GM21381 (cell line): Measurements from ENCODE around the gene CHRD.
"Not testable (repeated sequence)": the region's sequence is repeated elsewhere in the genome, so short reads cannot be mapped to it uniquely, and the experiment has no call there.

Experiments used
- ATAC-seq: cut with Tn5 transposase; IDR thresholded peaks from one replicate; pipeline ENCODE4 v1.9.1; 2021; ENCODE audit warnings: mild to moderate bottlenecking, moderate library complexity; ENCODE audit not compliant: unreplicated experiment

The CHRD gene

DNA sequence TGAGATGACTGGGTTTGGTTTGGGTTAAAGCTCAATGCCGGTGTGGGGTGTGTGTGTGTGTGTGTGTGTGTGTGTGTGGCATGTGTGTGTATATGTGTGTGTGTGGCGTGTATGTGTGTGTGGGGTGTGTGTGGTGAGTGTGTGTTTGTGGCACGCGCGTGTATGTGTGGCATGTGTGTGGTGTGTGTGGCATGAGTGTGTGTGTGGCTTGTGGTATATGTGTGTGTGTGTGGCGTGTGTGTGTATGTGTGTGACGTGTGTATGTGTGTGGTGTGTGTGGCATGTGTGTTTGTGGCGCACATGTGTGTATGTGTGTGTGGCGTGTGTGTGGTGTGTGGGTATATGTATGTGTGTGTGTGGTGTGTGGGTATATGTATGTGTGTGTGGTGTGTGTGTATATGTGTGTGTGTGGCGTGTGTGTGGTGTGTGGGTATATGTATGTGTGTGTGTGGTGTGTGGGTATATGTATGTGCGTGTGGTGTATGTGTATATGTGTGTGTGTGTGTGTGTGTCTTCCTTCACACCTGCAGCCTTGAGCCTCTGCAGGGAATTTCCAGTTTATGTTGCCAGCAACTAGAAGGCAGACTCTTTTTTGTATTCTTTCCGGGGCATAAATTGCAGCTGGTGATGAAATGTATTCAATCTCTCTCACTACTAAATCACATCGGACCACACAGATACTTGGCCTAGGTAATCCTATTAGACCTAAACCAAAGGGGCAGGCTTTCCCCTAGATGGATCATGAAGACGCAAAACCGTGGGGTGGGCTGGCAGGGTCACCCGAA is 34.8 kb downstream of the CHRD start:
- no peak for ATAC-seq

DNA sequence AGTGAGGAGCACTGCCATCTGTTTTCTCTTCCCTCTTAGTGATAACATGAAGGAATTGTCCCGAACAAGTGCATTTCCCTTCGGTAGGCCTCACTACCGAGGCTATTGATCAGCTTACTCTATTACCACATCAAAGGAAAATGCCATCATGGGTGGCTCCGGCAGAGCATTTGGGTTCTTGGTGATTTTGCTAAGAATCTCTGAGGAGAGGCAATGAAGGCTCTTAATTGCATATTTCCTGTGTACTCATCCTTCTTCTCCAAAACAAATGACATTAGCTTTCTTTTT is 35.3 kb downstream of the CHRD start:
- ATAC-seq: no peak

DNA sequence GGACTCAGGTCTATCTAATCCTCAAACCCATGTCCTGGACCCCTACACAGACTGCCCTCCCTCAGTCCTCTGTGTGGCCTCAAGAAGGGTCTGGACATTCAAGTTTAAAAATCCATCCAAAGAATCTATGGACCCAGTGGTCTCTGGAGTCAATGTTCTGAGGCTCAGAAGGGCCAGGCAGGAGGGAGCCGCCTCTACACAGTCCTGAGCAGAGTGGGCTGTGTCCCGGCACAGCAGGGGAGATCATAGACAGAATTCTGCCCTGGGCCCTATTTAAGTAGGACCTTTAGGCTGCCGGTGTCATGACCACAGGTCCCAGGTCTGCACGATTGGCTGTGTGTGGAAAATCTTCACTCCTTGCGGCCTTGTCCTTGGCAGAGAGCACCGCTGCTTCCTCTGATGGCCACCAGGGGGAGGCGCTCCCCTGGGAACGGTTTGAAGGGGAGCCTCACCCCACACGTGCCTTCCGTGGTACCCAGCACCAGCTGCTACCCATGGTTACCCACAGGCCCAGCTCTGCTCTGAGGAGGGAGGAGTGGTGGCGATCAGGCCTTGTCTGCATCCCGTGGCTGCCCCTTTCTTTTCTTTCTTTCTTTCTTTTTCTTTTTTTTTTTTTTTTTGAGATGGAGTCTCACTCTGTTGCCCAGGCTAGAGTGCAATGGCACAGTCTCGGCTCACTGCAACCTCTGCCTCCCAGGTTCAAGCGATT is 37.9 kb downstream of the CHRD start:
- ATAC-seq: peak; percentile 73

DNA sequence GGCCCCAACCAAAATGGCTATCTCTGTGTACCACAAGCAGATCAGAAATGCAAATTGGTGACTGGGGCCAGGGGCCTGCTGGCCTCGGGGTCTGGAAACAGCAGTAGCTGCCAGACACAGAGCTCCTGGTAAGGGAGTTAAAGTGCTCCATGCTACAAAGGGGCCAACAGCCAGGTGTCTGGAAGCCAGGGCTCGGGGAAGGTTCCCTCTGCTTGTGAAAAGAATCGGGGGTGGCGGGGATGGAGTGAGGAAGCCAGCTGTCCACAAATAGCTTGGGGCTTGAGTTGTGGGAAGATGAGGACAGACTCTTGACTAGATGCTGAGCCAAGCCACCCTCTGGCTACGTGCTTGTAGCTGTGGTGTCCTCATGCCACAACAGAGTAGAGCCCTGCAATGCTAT is 39.3 kb downstream of the CHRD start:
- no peak for ATAC-seq

DNA sequence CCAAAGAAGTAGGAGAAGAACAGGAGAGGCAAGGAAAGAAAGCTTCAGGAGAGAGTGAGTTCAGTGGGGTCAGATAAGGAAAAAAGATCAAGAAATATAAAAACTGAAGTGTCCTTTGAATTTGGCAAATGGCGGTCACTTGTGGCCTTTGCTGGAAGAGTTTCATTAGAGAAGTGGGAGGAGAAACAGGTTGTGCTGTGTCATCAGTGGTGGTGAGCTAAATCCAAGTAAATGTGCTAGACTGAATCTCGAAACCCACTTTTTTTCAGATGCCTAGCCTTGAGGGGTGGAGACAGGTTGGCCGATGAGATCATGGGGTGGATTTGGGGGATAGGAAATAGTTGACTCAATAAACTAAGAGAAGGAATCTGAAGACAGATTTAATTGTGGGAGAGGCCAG is 43.7 kb downstream of the CHRD start:
- no peak for ATAC-seq

DNA sequence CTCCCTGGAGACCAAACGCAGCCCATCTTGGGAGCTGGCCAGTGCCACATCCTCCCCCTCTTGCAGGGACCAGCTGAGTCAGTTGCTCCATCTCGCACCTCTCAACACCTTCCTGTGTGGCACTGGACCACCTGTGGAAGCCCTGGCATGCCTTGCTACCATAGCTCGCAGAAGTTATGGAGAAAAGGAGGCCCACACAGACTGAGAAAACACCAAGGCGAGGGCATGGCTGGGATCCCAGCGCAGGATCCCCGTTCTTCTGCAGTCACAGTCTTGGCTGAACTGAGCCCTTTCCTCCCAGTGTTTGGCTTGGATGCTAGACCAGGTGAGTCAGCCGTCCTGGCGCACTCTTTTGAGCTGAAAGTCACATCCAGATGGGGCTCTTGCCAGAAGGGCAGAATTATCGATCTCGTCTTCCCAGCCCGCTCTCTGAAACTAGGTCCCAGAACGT is 46.9 kb downstream of the CHRD start:
- no peak for ATAC-seq

DNA sequence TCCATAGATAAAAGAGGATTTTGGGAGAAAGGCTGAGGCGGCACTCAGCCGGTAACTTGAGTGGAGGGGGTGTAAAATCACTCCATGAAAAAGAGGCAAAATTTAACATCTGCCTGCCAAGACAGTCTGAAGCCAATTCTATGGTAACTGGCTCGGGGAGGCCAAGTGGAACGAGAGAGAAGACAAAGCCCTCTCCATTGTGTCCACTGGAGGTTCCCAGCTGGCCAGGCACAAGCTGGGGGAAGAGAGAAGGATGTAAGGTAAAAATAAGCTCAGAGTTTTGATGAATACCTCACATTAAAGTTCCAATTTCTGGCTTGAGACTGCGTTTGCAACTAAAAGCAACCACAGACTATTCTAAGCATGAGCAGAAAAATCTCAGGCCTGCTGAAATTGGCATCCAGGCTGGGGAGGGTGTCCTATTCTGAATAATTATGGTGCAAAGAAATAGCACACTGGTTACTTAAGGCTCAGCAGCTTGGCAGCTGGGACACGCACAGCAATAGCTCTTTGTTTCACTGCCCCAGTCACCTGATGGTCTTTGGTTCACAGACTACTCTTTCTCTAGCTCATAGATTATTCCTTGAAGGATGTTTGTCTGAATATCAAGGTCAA is 48.8 kb downstream of the CHRD start:
- no peak for ATAC-seq

DNA sequence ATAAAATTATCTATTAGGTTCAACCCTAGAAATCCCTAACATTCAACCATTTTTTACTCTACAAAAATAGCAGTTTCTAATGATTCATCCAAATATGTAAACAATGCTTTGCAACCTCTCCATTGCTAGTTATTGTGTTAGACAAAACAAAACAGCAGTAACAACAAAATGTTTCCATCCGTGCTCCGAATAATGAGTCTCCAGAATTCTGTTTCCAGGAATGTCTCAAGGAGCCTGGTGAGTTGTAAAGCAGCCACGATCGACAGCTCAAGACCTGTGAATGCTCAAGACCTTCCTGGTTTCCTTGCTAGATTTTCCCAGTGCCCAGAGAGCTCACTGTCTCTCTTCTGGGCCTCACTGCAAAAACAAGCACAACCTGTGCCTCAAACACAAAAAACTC is 49.9 kb downstream of the CHRD start:
- ATAC-seq: no peak

DNA sequence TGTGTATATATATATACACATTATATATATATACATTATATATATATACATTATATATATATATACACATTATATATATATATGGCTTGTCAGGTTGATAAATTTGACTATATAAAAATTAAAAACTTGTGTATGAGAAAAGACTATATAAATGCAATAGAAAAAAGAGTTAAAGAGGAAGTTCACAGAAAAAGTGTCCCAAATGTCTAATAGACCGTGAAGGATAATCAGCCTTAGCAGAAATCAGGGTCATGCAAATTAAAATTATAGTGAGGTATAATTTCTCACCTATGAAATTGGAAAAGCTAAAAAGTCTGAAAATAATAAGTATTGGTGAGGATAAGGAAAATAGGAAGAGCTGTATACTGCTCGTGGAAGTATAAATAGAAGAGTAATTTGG is 51.1 kb downstream of the CHRD start:
- no peak for ATAC-seq

DNA sequence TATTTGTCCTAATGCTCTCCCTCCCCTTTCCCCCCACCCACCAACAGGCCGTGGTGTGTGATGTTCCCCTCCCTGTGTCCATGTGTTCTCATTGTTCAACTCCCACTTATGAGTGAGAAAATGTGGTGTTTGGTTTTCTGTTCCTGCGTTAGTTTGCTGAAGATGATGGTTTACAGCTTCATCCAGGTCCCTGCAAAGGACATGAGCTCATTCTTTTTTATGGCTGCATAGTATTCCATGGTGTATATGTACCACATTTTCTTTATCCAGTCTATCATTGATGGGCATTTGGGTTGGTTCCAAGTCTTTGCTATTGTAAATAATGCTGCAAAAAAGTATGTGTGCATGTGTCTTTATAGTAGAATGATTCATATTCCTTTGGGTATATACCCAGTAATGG is 53.3 kb downstream of the CHRD start:
- ATAC-seq: not testable (repeated sequence)

DNA sequence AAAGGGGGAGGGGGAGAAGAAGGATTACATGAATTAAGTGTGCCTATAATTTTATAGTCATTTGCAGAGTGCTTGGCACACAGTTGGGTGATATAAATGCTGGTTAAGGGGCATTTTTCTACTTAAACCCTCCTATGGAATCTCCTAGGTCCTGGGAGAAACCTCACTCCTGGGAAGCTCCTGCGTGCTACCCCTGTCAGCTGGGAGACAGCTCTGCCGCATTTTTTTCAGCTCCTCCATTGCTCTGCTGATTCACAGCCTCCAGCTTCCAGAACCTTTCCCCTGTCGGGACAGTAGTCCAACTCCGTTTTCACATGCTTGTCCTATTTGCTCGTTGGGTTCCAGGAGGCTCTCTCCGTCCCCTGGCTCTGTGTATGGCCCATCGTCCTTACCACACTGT is 59.2 kb downstream of the CHRD start:
- no peak for ATAC-seq
